GM19023 (cell line): ENCODE data around the gene SAXO1.
"Not testable (repeated sequence)": the region's sequence is repeated elsewhere in the genome, so short reads cannot be mapped to it uniquely, and the experiment has no call there.

Experiments used
- ATAC-seq: cut with Tn5 transposase; IDR thresholded peaks from one replicate; pipeline ENCODE4 v1.9.1; 2021; ENCODE audit warnings: mild to moderate bottlenecking, moderate library complexity; ENCODE audit not compliant: unreplicated experiment

The SAXO1 gene

GRCh38 chr9:19000133-19000532 lies 32.9 kb downstream of the SAXO1 start:
- ATAC-seq, result no peak

- ATAC-seq, result no peak
Observed at GRCh38 chr9:18999173-18999785, 33.7 kb downstream of the SAXO1 start.

GRCh38 chr9:18997151-18997550 lies 35.9 kb downstream of the SAXO1 start:
- ATAC-seq, result no peak

GRCh38 chr9:18996211-18996610 lies 36.8 kb downstream of the SAXO1 start:
- no peak for ATAC-seq

GRCh38 chr9:18994263-18994916 lies 38.6 kb downstream of the SAXO1 start:
- no peak for ATAC-seq

GRCh38 chr9:18991197-18991596 lies 41.8 kb downstream of the SAXO1 start:
- not testable (repeated sequence) for ATAC-seq

- no peak for ATAC-seq
Observed at GRCh38 chr9:18990494-18990893, 42.5 kb downstream of the SAXO1 start.

GRCh38 chr9:18989865-18990264 lies 43.1 kb downstream of the SAXO1 start:
- ATAC-seq, result no peak

GRCh38 chr9:18989097-18989496 lies 43.9 kb downstream of the SAXO1 start:
- no peak for ATAC-seq

GRCh38 chr9:18988003-18988402 lies 45.0 kb downstream of the SAXO1 start:
- ATAC-seq, result no peak

- ATAC-seq, result no peak
Observed at GRCh38 chr9:18985996-18986395, 47.0 kb downstream of the SAXO1 start.

- no peak for ATAC-seq
Observed at GRCh38 chr9:18985464-18985951, 47.5 kb downstream of the SAXO1 start.

- no peak for ATAC-seq
Observed at GRCh38 chr9:18982262-18982620, 50.8 kb downstream of the SAXO1 start.

GRCh38 chr9:18981476-18982261 lies 51.3 kb downstream of the SAXO1 start:
- no peak for ATAC-seq

- no peak for ATAC-seq
Observed at GRCh38 chr9:18980189-18980588, 52.8 kb downstream of the SAXO1 start.

- ATAC-seq, result no peak
Observed at GRCh38 chr9:18979367-18979766, 53.6 kb downstream of the SAXO1 start.

GRCh38 chr9:18978188-18978587 lies 54.8 kb downstream of the SAXO1 start:
- ATAC-seq, result no peak

- ATAC-seq, result no peak
Observed at GRCh38 chr9:18976709-18977531, 56.1 kb downstream of the SAXO1 start.

GRCh38 chr9:18976221-18976708 lies 56.7 kb downstream of the SAXO1 start:
- ATAC-seq, result no peak

- ATAC-seq, result no peak
Observed at GRCh38 chr9:18973348-18973747, 59.7 kb downstream of the SAXO1 start.

- no peak for ATAC-seq
Observed at GRCh38 chr9:18972675-18973074, 60.3 kb downstream of the SAXO1 start.
